Hepatic stellate cell (primary cell): Measurements from ENCODE around the gene TRAPPC12.
"Not testable (repeated sequence)": the region's sequence is repeated elsewhere in the genome, so short reads cannot be mapped to it uniquely, and the experiment has no call there.

Experiments
- DNase-seq: peaks from one replicate; pipeline ENCODE4 v3.0.0; 2011; ENCODE audit warnings: low spot score

TRAPPC12 gene

DNA sequence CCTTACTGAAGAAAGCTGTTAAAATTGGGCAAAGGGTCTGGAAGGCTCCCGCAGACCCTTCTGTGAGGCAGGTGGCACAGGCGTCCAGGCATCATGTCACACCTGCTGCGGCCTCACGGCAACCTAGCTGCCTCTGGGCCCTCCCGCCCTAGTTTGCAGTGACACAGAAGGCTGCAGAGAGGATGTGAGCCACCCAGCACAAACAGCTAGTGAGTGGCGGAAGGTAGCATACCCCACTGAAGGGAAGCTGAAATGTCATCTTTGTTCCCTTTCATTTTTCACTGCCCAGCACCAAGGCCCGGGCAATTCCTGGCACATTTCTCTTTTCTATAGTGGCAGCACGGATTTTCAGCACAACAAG lies 53.8 kb downstream of the TRAPPC12 start:
- no peak for DNase-seq

- DNase-seq: no peak
Observed at GRCh38 chr2:3433776-3434400, 54.4 kb downstream of the TRAPPC12 start.

- no peak for DNase-seq
Observed at GRCh38 chr2:3434654-3435053, 55.2 kb downstream of the TRAPPC12 start.

GRCh38 chr2:3435445-3435844 lies 56.0 kb downstream of the TRAPPC12 start:
- no peak for DNase-seq

DNA sequence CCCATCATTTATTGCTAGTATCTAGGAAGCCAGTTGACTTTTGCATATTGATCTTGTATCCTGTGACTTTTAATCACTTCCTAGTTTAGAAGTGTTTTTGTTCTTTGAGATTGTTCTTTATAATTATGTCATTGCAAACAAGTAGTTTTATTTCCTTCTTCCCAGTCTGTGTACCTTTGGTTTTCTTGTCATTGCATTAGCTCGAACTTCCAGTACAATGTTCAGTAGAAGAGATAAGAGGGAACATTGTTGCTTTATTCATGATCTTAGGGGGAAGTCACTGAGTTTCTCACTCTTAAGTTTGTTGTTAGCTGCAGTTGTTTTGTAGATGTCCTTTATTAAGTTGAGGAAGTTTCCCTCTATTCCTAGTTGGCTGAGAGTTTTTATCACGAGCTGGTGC lies 61.0 kb downstream of the TRAPPC12 start:
- DNase-seq: no peak

DNA sequence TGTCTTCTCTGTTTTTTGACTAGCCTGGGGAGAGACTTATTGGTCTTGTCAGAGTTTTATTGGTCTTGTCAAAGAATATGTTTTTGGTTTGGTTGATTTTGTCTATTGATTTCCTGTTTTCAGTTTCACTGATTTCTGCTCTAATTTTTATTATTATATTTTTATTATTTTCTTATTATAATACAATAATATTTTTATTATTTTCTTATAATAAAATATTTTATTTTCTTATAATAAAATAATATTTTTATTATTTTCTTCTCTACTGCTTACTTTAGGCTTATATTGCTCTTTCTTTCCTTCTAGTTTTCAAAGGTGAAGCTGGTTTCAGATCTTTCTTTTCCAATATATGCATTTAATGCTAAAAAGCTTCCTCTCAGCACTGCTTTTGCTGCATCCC lies 62.0 kb downstream of the TRAPPC12 start:
- no peak for DNase-seq

DNA sequence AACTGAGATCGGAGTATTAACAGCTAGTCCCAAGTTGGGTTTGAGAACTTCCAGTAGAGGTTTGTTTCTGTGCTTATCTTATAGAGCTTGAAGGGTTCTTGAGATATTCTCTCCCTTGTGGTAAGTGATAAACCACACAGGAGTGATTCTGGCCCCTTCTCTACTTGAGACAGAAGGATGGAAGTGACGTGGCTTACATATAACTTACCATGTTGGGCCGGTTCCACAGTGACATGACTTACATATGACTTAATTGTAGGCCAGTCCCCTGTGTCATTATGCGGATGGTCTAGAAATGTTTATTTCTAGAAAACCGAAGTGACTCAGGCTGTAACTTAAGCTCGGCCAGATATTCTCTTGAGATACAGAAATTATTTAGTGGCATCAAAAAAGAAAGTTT lies 62.7 kb downstream of the TRAPPC12 start:
- no peak for DNase-seq

DNA sequence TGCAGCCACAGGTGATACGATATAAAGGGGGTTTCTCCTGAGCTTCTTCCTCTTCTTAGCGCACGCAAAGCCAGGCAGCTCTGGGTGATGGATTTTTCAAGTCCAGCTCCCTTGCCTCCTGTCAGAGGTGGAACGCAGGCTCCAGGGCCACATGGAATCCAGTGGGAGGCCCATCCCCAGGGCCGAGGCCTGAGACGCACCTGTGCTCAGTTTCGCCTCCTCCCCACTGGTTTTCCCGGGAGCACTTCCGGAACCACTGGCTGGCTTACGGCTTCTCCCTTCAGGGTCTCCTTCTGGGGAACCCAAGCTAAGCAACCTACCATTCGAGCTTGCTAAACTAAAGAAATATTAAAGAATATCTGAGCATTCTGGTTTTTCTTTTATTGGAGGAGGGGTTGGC lies 63.6 kb downstream of the TRAPPC12 start:
- DNase-seq: no peak

DNA sequence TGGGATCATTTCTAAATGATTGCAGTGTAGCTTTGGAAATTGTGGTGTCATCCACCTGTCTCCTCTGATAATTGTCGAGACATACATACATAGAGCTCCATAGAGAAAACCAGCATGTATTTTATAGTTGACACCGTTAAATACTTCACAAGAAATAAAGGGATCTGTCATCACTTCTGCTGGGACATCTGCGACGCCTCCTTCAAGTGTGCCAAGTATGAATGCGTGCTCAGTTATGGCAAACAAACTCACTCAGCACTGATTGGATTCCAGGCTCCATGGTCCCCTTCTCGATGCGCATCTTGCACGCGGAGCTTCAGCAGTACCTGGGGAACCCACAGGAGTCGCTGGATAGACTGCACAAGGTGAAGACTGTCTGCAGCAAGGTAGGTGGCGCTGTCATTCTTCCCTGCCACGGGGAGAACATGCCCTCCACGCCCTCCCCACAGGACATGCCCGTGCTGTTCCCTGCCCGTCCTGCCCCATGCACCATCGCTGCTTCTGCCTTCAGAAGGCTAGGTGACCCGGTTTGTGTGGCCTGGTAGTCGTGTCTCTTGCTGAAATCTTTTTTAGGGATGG lies 64.1 kb downstream of the TRAPPC12 start:
- DNase-seq: no peak

GRCh38 chr2:3445891-3446290 lies 66.4 kb downstream of the TRAPPC12 start:
- no peak for DNase-seq

GRCh38 chr2:3446381-3446780 lies 66.9 kb downstream of the TRAPPC12 start:
- no peak for DNase-seq

GRCh38 chr2:3447186-3447585 lies 67.7 kb downstream of the TRAPPC12 start:
- not testable (repeated sequence) for DNase-seq

DNA sequence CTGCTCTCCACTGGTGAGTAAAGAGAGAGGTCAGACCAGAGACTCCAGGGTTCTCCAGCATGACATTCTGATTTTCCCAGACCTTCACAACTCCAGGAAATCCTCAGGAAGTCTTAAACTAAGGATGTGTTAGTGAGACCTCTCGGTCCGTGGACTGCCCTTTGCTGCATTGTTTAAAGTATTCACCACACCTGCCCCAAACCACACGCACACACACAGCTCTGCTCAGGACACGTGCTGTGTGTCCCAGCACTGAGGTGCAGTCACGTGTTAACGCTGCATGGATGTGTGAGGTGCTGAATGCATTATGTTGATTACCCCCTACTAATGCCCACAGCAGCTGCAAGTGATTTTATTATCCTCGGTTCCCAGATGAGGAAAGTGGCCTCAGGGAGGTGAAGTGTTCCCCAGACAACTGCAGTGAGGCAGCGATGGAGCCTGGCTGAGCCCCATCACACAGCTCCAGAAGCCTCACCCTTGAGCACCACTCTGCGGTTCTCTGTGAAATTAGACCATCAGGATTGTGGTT lies 68.4 kb downstream of the TRAPPC12 start:
- DNase-seq: no peak

GRCh38 chr2:3448441-3448911 lies 69.0 kb downstream of the TRAPPC12 start:
- DNase-seq: not testable (repeated sequence)

DNA sequence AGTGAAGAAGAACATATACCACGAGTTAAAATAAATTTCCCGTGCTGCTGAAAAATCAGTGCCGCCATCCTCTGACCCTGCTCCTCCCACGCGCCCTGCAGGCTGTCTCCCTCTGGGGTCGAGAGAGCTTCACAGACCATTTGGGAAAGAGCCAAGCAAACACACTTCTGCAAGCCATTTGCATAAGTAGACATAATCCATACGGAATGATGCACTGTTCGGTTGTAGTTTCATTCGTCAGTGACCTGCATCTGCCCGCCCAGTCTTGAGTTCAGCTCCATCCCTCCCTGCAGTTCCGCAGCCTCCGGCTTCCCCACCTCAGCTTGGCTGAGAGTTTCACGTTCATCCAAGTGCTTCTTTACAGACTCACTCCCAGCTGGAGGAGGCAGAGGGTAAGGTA lies 69.6 kb downstream of the TRAPPC12 start:
- DNase-seq: no peak

GRCh38 chr2:3449936-3450335 lies 70.4 kb downstream of the TRAPPC12 start:
- DNase-seq: no peak

DNA sequence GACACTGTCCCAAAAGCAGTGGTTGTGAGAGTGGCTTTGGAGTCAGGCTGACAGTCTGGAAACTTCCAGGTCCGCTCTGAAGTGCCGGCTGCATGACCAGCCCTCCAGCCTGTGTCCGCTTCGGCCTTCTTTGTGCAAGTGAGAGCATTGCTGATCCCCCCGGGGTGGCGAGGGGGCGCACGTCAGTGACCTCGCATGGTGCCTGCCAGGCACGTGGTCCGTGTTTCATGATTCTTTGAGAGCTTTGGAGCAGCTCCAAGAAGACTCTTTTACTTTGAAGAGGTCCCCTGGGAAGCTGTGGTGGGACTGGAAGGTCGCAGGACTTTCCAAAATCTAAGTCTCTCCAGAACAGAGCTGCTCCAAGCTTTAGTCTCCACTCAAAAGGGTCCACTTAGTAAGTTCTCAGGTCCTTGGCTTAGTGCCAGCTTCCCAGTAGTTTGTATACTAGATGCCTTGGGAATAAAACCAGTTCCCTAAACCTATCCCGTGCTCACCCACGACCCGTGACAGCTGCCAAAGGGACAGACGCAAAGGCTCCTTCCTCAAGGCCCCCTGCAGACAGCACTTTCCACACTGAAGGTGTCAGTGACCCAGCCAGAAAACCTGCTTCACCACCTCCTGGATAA lies 71.0 kb downstream of the TRAPPC12 start:
- DNase-seq: no peak

GRCh38 chr2:3451169-3451568 lies 71.7 kb downstream of the TRAPPC12 start:
- no peak for DNase-seq

DNA sequence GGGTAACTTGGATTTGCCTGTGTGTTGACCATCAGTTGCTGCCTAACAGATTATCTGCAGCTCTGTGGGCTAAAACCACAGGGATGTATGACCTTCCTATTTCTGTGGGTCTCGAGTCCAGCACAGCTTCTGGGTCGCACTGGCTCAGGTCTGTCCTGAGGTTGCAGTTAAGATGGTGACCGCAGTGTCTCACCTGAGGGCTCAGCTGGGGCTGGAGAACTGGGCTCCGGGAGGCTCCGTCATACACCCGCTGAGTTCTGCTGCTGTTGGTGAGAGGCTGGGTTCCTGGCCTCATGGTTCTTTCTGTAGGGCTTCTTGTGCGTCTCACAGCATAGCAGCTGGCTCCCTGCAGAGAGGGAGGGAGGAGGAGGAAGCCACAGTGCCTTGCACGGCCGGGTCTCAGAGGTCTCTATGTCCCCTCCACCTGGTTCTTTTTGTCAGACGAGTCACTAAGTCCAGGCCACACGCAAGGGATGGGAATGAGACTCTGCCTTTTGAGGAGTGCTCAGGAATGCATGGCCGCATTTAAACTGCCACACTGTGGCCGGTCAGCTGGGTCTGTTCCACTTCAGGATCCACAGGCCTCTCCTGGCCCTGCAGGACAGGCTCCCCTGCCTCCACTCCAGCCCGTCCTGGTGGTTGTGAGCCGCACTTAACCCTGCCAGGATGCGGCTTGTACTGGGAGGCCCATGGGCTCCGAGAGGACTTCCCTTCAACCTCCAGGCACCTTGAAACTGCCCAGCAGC lies 72.6 kb downstream of the TRAPPC12 start:
- DNase-seq: no peak

GRCh38 chr2:3453190-3453999 lies 73.9 kb downstream of the TRAPPC12 start:
- DNase-seq: no peak

GRCh38 chr2:3454005-3454404 lies 74.5 kb downstream of the TRAPPC12 start:
- not testable (repeated sequence) for DNase-seq

- DNase-seq: no peak
Observed at GRCh38 chr2:3454802-3455201, 75.3 kb downstream of the TRAPPC12 start.
